Measurements from ENCODE around the gene MAGEH1.

MAGEH1 gene

GRCh38 chrX:55490974-55491373 lies 39.0 kb downstream of the MAGEH1 start:
- no peak for DNase-seq
